Endothelial cell of umbilical vein (primary cell): Measurements from ENCODE around the gene PLXNA4. TPM values are rescaled to one million over a fixed set of nuclear protein-coding genes. Genes with fewer than 3 reads are reported as not detected.

ENCODE experiments used
- BruUV-seq: library from RNA; stranded (reverse); fragments of 400-500 nt; replicated peaks from 2 replicates; lab custom pipeline; 2021; lab: Mats Ljungman, UMichigan
- CTCF ChIA-PET: fragments of 300-600, 350-600 bp; sonication (Branson Sonifier 250); formaldehyde crosslinking; loops from one replicate; lab custom pipeline; 2021; ENCODE audit warnings: antibody characterized with exemption, inconsistent platforms; lab: Charles Lee
- POLR2A ChIA-PET: fragments of 300-600, 350-600 bp; sonication (Branson Sonifier 250); formaldehyde crosslinking; loops from one replicate; lab custom pipeline; 2021; ENCODE audit warnings: antibody characterized with exemption, inconsistent platforms; lab: Charles Lee
- DNase-seq: peaks from one replicate; pipeline ENCODE4 v3.0.0-alpha.2; 2011; ENCODE audit warnings: low read depth, low spot score
- FAIRE-seq: peaks from 2 replicates; lab custom pipeline; 2011; peaks lifted over from hg19 to GRCh38; lab: Jason Lieb, UNC
- H2AFZ ChIP-seq: 2 replicates; pipeline ENCODE4 v1.6.0; 2012; ENCODE audit warnings: low read depth, low read length, control low read depth, inconsistent platforms
- H3K27ac ChIP-seq: 2 replicates; pipeline ENCODE4 v1.5.1; 2011; ENCODE audit warnings: low read depth, mild to moderate bottlenecking, control low read depth, low read length, moderate library complexity; ENCODE audit not compliant: insufficient read depth
- H3K27me3 ChIP-seq, 2 experiments: 2 replicates each; pipeline versions ENCODE4 v1.6.0 to v1.6.1; 2011; ENCODE audit warnings: low read length in 2 of 2, mixed read lengths in 1 of 2; ENCODE audit not compliant: control insufficient read depth in 2 of 2, insufficient read depth in 2 of 2
- H3K36me3 ChIP-seq, 2 experiments: 2 replicates in 1 of 2; 3 replicates in 1 of 2; pipeline ENCODE4 v1.5.1; 2011; ENCODE audit warnings: low read length in 2 of 2, mild to moderate bottlenecking in 1 of 2, moderate library complexity in 1 of 2; ENCODE audit not compliant: control insufficient read depth in 2 of 2, insufficient read depth in 2 of 2; ENCODE audit errors: extremely low read depth in 1 of 2
- H3K4me1 ChIP-seq: 3 replicates; pipeline ENCODE4 v1.5.1; 2011; ENCODE audit warnings: mild to moderate bottlenecking, low read length; ENCODE audit not compliant: control insufficient read depth, insufficient read depth; ENCODE audit errors: extremely low read depth
- H3K4me2 ChIP-seq: 2 replicates; pipeline ENCODE4 v1.6.1; 2011; ENCODE audit warnings: low read length, control low read depth, mixed read lengths; ENCODE audit not compliant: insufficient read depth
- H3K4me3 ChIP-seq, 3 experiments: fragments of 200-600 bp in 1 of 3; sonication (generic), shearing (Covaris generic) in 1 of 3; replicated peaks in 1 of 3; 2 replicates each; pipeline ENCODE4 v1.5.1; 2011 to 2016; ENCODE audit warnings: control low read depth in 3 of 3, low read length in 3 of 3, mild to moderate bottlenecking in 2 of 3, inconsistent platforms in 1 of 3, low read depth in 1 of 3, moderate library complexity in 1 of 3; ENCODE audit not compliant: insufficient read depth in 1 of 3
- H3K79me2 ChIP-seq: 2 replicates; pipeline ENCODE4 v1.6.0; 2012; ENCODE audit warnings: low read length, inconsistent platforms; ENCODE audit not compliant: control insufficient read depth, insufficient read depth
- H3K9ac ChIP-seq: replicated peaks from 2 replicates; pipeline ENCODE3; 2011; ENCODE audit warnings: low read length, control low read depth; ENCODE audit not compliant: insufficient read depth; ENCODE audit errors: extremely low read depth
- H3K9me1 ChIP-seq: replicated peaks from 3 replicates; pipeline ENCODE4 v1.6.0; 2011; ENCODE audit warnings: mild to moderate bottlenecking, low read length; ENCODE audit not compliant: control insufficient read depth, insufficient read depth; ENCODE audit errors: extremely low read depth
- H3K9me3 ChIP-seq: replicated peaks from 2 replicates; pipeline ENCODE4 v1.5.1; 2012; ENCODE audit warnings: low read length, inconsistent platforms; ENCODE audit not compliant: control insufficient read depth, insufficient read depth
- H4K20me1 ChIP-seq: replicated peaks from 2 replicates; pipeline ENCODE3; 2011; ENCODE audit warnings: mild to moderate bottlenecking, low read length; ENCODE audit not compliant: control insufficient read depth, insufficient read depth; ENCODE audit errors: extremely low read depth
- CTCF ChIP-seq, 2 donors: IDR thresholded peaks; 1 replicate in 1 of 2; 2 replicates in 1 of 2; pipeline ENCODE4 v1.5.1; 2011; ENCODE audit warnings: low read length in 2 of 2, mild to moderate bottlenecking in 2 of 2, moderate library complexity in 2 of 2, control low read depth in 1 of 2, inconsistent platforms in 1 of 2, low read depth in 1 of 2; ENCODE audit not compliant: insufficient read depth in 1 of 2; ENCODE audit errors: extremely low read depth in 1 of 2
- EZH2 ChIP-seq: IDR thresholded peaks from 2 replicates; pipeline ENCODE4 v1.6.1; 2012; ENCODE audit warnings: borderline replicate concordance, low read depth, mild to moderate bottlenecking, moderate library complexity, low read length, inconsistent platforms; ENCODE audit not compliant: severe bottlenecking
- FOS ChIP-seq: IDR thresholded peaks from 2 replicates; pipeline ENCODE4 v1.6.1; 2011; ENCODE audit warnings: mild to moderate bottlenecking, low read length, moderate library complexity, borderline replicate concordance; ENCODE audit not compliant: insufficient read depth
- GATA2 ChIP-seq: IDR thresholded peaks from 2 replicates; pipeline ENCODE4 v1.7.0; 2011; ENCODE audit warnings: low read depth, mild to moderate bottlenecking, moderate library complexity, mixed read lengths, low read length; ENCODE audit not compliant: insufficient read length, insufficient read depth
- JUN ChIP-seq: IDR thresholded peaks from 2 replicates; pipeline ENCODE4 v1.6.1; 2011; ENCODE audit warnings: borderline replicate concordance, low read depth; ENCODE audit not compliant: insufficient read length, insufficient read depth
- MAX ChIP-seq: IDR thresholded peaks from 2 replicates; pipeline ENCODE4 v1.6.1; 2011; ENCODE audit not compliant: insufficient read depth, insufficient read length
- MYC ChIP-seq: IDR thresholded peaks from one replicate; pipeline ENCODE4 v1.6.1; 2011; ENCODE audit warnings: mild to moderate bottlenecking, low read depth, low read length
- POLR2A ChIP-seq: IDR thresholded peaks from 2 replicates; pipeline ENCODE4 v1.6.1; 2012; ENCODE audit warnings: low read depth, mild to moderate bottlenecking, control low read depth, low read length
- POLR2AphosphoS5 ChIP-seq: IDR thresholded peaks from 2 replicates; pipeline ENCODE4 v1.6.1; 2012; ENCODE audit warnings: low read depth, mild to moderate bottlenecking, control low read depth, low read length, moderate library complexity; ENCODE audit not compliant: insufficient read depth
- dilution Hi-C: fragments of 300-500 bp; cut with MboI; formaldehyde crosslinking; loops from one replicate; pipeline ENCODE4 v1.15.0; 2019; ENCODE audit warnings: low sequenced_read_pairs; ENCODE audit not compliant: extremely low pct_ligation_motif_present
- intact Hi-C: fragments of 100-400 bp; cut with micrococcal nuclease; formaldehyde crosslinking; loops from one replicate; pipeline ENCODE4 v1.10.0; 2022
- polyA plus RNA-seq, 4 experiments: library from polyadenylated mRNA; depleted of rRNA in 3 of 4; stranded (reverse) in 3 of 4; unstranded in 1 of 4; fragments of >200 nt; gene quantifications; 2 replicates each; pipeline versions ENCODE4 v1.2.1 to v1.2.3, GENCODE V29; 2011 to 2012; ENCODE audit warnings: missing spikeins in 1 of 4
- total RNA-seq: library from RNA; stranded (reverse); gene quantifications from 2 replicates; pipeline ENCODE4 v1.2.3, GENCODE V29; 2021

Gene PLXNA4
- total and polyA plus RNA-seq, 2 donors (not counting 3 experiments of a cell fraction or from before 2014, with no cell fraction given): 12.1 to 20.4 TPM

- Histone ChIP-seq H3K9me3 (no peaks in the 10 kb centered on the region), H2AFZ (no peak overlapping the region), H4K20me1 (no peaks in the 10 kb centered on the region), H3K9me1 (no peaks in the 10 kb centered on the region), H3K27ac (no peak overlapping the region), H3K4me3 (no peak overlapping the region), H3K27me3 (no peaks in the 10 kb centered on the region), H3K4me2 (no peak overlapping the region), H3K9ac (no peak overlapping the region), H3K4me1 (no peaks in the 10 kb centered on the region), H3K36me3 (no peaks in the 10 kb centered on the region), H3K79me2 (no peaks in the 10 kb centered on the region)
- dilution Hi-C loops (no loop called here), intact Hi-C loops (no loop called here)
- BruUV-seq: no TSS peak
- POLR2A ChIA-PET: interaction anchor here (0.7 kb wide), 1 partner anchor 11 kb away, joined by 3 read pairs; no protein-coding TSS in a partner anchor
- FAIRE-seq (no peak), DNase-seq (no peak)
- no peak for TF ChIP-seq JUN
- no peak for TF ChIP-seq MYC
- no peak for TF ChIP-seq CTCF (IDR thresholded peaks at IDR 0.05; ENCODE audit: extremely low read depth in 1 of 2, insufficient read depth in 1 of 2, low read depth in 1 of 2, low read length in 2 of 2)
- TF ChIP-seq FOS: no peak
- TF ChIP-seq MAX: no peak
- no peak for TF ChIP-seq GATA2
- TF ChIP-seq POLR2AphosphoS5: no peak
- no peak for TF ChIP-seq EZH2
- TF ChIP-seq POLR2A: no peak
- CTCF ChIA-PET: interaction anchor here (2.4 kb wide), 1 partner anchor 11 kb away, joined by 8 read pairs; no protein-coding TSS in a partner anchor
Observed at GRCh38 chr7:132527467-132528410, 48.5 kb downstream of the PLXNA4 start.
